HG02884 (cell line): ENCODE measurements around the gene NGEF.
"Not testable (repeated sequence)": the region's sequence is repeated elsewhere in the genome, so short reads cannot be mapped to it uniquely, and the experiment has no call there.

Experiments
- ATAC-seq: cut with Tn5 transposase; IDR thresholded peaks from one replicate; pipeline ENCODE4 v1.9.1; 2021; ENCODE audit warnings: mild to moderate bottlenecking, moderate library complexity; ENCODE audit not compliant: unreplicated experiment

Gene NGEF

GRCh38 chr2:232852676-232853075, 160.4 kb downstream of the NGEF start:
- ATAC-seq = no peak

GRCh38 chr2:232852081-232852480, 161.0 kb downstream of the NGEF start:
- ATAC-seq = not testable (repeated sequence)

DNA sequence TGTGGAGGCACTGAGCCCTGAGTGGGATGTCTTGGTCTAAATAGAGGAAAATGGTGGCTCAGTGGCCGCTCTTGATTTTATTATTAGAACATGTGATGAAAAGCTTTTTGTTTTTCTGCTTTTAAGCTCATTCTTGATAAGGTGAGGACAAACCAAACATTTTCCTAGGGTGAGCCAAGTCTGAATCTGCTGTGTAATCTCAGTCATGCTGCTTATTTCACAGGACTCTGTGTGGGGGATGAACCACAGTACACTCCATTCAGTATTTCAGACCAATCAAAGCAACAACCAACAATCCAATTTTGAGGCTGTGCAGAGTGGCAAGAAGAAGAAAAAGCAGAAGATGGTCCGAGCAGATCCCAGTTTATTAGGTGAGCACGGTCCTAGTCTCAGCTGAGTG, 163.0 kb downstream of the NGEF start:
- no peak for ATAC-seq

- ATAC-seq = no peak
These were observed 167.0 kb downstream of the NGEF start for GRCh38 chr2:232846055-232846454.

- ATAC-seq = no peak
These were observed 169.2 kb downstream of the NGEF start for GRCh38 chr2:232843834-232844233.

- no peak for ATAC-seq
These were observed 170.4 kb downstream of the NGEF start for GRCh38 chr2:232842689-232843088.

DNA sequence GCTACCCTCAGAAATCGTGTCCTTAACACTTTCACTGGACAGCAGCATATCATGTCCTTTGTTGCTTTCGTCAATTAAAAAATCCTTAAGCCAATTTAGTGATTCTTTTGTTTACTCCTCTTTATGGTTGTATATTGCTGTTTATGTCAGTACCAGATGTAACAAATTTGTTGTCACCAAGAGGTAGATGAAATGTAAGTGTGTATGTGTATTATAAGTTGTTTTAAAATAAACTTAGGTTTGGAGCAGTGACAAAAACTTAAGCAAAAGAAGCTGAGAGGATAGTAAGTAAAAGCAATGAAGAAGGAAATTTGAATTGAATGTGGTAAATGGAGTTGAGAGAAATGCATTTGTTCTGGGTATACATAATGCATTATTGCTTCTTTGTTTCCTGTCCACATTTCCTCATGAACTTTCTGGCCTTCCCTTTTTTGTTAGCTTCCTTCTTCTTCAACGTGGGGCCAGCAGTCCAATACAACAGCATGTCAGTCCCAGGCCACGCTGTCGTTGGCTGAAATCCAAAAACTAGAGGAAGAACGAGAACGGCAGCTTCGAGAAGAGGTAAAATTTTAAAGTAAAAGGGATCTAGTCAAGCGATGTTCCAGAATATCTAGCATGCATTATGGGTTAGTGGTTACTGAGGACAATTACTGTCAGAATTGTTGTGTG, 173.5 kb downstream of the NGEF start:
- no peak for ATAC-seq

DNA sequence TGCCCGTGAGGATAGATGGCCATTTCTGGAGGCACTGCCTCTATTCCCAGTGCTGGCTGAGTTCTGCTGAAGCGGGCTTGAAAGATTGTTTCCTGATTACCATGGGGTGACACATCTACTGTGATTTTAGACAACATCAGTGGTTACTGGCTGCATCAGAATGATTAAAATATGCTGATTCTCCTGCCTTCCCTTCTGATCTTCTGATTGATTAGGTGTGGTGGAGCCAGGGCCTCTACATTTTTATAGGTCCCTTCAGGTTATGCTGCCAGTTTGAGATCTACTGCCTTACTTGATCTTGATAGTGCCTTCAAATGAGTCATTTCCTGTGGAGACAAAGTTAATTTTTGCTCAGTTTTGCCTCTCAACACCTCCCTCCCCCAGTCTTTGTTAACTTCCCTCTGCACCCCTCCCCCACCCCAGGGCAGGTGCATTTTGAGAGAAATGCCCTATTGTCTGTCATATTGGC, 174.6 kb downstream of the NGEF start:
- ATAC-seq = peak; percentile 84

DNA sequence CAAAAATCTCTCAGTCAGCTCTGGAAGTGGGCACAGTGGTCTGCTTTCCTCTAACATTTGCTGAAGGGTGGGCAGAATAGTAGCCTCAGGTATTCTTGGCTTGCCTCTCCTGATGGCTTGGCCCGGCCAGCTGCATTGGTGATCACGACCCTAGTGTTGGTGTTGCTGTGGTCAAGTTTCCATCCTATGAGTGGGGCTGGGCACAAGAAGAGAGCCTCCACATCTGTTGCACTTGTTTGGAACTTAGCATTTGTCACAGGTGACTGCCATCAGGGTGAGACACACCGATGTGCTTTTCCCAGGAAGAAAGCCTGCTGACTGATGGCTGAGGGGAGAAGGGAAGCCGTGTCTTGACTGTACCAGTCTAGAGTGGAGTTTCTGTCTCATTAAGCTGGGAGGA, 176.1 kb downstream of the NGEF start:
- no peak for ATAC-seq

- ATAC-seq = no peak
These were observed 177.3 kb downstream of the NGEF start for GRCh38 chr2:232835687-232836208.

GRCh38 chr2:232833830-232834229, 179.2 kb downstream of the NGEF start:
- ATAC-seq = no peak

DNA sequence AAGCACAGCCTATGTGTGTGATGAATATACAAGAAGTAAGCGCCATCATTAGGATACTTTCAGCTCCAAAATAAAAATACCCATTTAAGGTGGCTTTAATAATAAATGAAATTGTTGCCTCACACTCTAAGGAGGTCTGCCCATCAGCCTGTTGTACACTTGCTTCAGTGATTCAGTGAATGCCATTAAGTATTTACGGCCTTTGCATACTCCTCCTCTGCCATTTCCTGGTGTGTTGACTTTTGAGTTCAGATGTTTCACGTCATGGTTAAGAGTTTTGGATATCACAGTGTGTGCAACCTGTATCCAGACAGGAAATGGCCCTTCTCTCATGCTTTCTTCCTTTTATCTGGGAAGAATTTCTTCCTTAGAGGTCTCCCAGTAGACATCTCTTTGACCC, 181.6 kb downstream of the NGEF start:
- ATAC-seq = no peak

- ATAC-seq = no peak
These were observed 183.1 kb downstream of the NGEF start for GRCh38 chr2:232829988-232830387.
